HFFc6 (cell line): ENCODE measurements around the gene CD52. TPM values are rescaled to one million over a fixed set of nuclear protein-coding genes. Genes with fewer than 3 reads are reported as not detected.

Source experiments
- DNase-seq: peaks from one replicate; pipeline ENCODE4 v3.0.0-alpha.2; 2018
- H3K27ac Mint-ChIP-seq: 2 replicates; pipeline ENCODE4 v1.8.0; 2020; ENCODE audit warnings: mild to moderate bottlenecking, mixed read lengths
- H3K27me3 Mint-ChIP-seq: 2 replicates; pipeline ENCODE4 v1.8.0; 2021; ENCODE audit warnings: mild to moderate bottlenecking, moderate library complexity, mixed read lengths; ENCODE audit not compliant: insufficient read depth
- H3K36me3 Mint-ChIP-seq: 2 replicates; pipeline ENCODE4 v1.8.0; 2021; ENCODE audit warnings: low read depth, mixed read lengths
- H3K4me1 Mint-ChIP-seq: 2 replicates; pipeline ENCODE4 v1.8.0; 2020; ENCODE audit warnings: low read depth, mixed read lengths
- H3K4me3 Mint-ChIP-seq: 2 replicates; pipeline ENCODE4 v1.8.0; 2020; ENCODE audit warnings: mild to moderate bottlenecking, moderate library complexity, mixed read lengths
- H3K9me3 Mint-ChIP-seq: 2 replicates; pipeline ENCODE4 v1.8.0; 2020; ENCODE audit warnings: mild to moderate bottlenecking, mixed read lengths
- CTCF ChIP-seq: fragments of 200-600 bp; sonication (generic); IDR thresholded peaks from 2 replicates; pipeline ENCODE4 v1.5.0; 2021; ENCODE audit warnings: antibody characterized with exemption, mild to moderate bottlenecking
- total RNA-seq, 6 experiments: library from RNA; stranded (reverse); fragmentation: NEBNext Ultra II Directional; extraction: Animal tissue kit (Norgen Biotek cat#: 25700); gene quantifications; 2 replicates in 1 of 6; 3 replicates in 5 of 6; pipeline ENCODE4 v1.2.3, GENCODE V29; 2021

The CD52 gene
- total RNA-seq, 6 experiments from 2014 or later, result not detected

- Mint-ChIP-seq H3K4me1 (peaks cover 20% of the 10 kb centered on the region), H3K27me3 (peaks cover 43% of the 10 kb centered on the region), H3K36me3 (no peaks in the 10 kb centered on the region), H3K4me3 (no peak overlapping the region), H3K27ac (no peak overlapping the region), H3K9me3 (no peaks in the 10 kb centered on the region)
- no peak for DNase-seq
- TF ChIP-seq CTCF, result no peak
Measured at GRCh38 chr1:26362331-26362730, 44.6 kb downstream of the CD52 start.

DNA sequence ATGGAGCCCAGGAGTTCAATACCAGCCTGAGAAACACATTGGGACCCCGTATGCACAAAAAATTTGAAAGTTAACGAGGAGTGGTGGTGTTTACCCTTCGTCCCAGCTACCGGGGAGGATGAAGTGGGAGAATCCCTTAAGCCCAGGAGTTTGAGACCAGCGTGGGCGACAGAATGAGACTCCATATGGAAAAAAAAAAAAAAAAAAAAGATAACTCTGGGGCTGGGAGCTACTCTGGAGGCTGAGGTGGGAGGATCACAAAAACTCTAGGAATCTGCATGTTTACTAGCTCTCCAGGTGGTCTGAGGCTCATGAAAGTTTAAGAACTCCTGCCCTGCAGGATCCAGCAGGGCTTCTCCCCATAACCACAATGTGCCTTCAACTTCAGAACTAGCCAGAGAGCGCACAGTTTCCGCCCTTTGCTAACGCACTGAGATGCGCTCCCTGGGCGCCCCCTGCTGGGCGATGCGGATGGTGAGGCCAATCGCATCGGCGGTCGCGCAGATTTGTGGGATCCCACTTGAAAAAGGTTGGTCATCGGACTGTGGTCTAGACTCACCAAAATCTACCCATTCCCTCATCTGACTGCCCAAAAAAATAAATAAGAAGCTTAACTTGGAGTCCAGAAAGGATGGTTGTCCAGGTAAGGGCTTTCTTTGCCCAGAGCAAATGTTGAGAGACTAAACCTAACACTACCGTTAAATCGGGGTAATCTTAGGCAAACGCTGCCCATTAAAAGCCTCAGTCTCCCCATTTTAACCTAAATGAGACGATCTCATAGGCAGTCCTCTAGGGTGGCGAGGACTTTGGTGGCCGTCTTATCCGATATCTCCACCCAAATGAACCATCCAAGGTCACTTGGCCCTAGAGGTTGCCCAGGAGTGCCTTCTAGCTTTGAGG, 46.0 kb downstream of the CD52 start:
- peaks cover 15% of the 10 kb centered on the region for H3K4me1 Mint-ChIP-seq
- TF ChIP-seq CTCF, result peak; percentile 95
- no peak overlapping the region for H3K27ac Mint-ChIP-seq
- peak; percentile 41 for DNase-seq
- no peaks in the 10 kb centered on the region for H3K9me3 Mint-ChIP-seq
- H3K4me3 Mint-ChIP-seq, result no peak overlapping the region
- no peaks in the 10 kb centered on the region for H3K36me3 Mint-ChIP-seq
- H3K27me3 Mint-ChIP-seq, result peaks cover 40% of the 10 kb centered on the region

GRCh38 chr1:26364956-26365355, 47.2 kb downstream of the CD52 start:
- no peak for DNase-seq
- Mint-ChIP-seq H3K27ac (no peak overlapping the region), H3K4me3 (no peak overlapping the region), H3K9me3 (no peaks in the 10 kb centered on the region), H3K36me3 (no peaks in the 10 kb centered on the region), H3K27me3 (peaks cover 36% of the 10 kb centered on the region), H3K4me1 (peaks cover 10% of the 10 kb centered on the region; the same call in 1 of the 2 replicates)
- TF ChIP-seq CTCF, result no peak

GRCh38 chr1:26367441-26367840, 49.7 kb downstream of the CD52 start:
- Mint-ChIP-seq H3K4me3 (no peak overlapping the region), H3K4me1 (peaks cover 12% of the 10 kb centered on the region), H3K36me3 (no peaks in the 10 kb centered on the region; the same call in 1 of the 2 replicates), H3K27me3 (peaks cover 23% of the 10 kb centered on the region), H3K27ac (no peak overlapping the region), H3K9me3 (peaks cover 5% of the 10 kb centered on the region; the same call in 1 of the 2 replicates)
- no peak for TF ChIP-seq CTCF
- DNase-seq, result no peak

GRCh38 chr1:26368006-26368405, 50.2 kb downstream of the CD52 start:
- no peaks in the 10 kb centered on the region; the same call in 1 of the 2 replicates for H3K36me3 Mint-ChIP-seq
- no peak overlapping the region for H3K4me3 Mint-ChIP-seq
- TF ChIP-seq CTCF, result no peak
- peaks cover 20% of the 10 kb centered on the region for H3K27me3 Mint-ChIP-seq
- peaks cover 5% of the 10 kb centered on the region; the same call in 1 of the 2 replicates for H3K9me3 Mint-ChIP-seq
- peaks cover 15% of the 10 kb centered on the region for H3K4me1 Mint-ChIP-seq
- DNase-seq, result no peak
- H3K27ac Mint-ChIP-seq, result no peak overlapping the region
